OCI-LY7 (cell line): Measurements from ENCODE around the gene SLC2A6. TPM values are rescaled to one million over a fixed set of nuclear protein-coding genes. Genes with fewer than 3 reads are reported as not detected.

Experiments
- BruUV-seq: library from RNA; stranded (reverse); fragments of 400-500 nt; replicated peaks from 2 replicates; lab custom pipeline; 2021; lab: Mats Ljungman, UMichigan
- CTCF ChIA-PET: fragments of 300-600 bp; sonication (Branson Sonifier 250); formaldehyde crosslinking; loops from one replicate; lab custom pipeline; 2022; ENCODE audit warnings: antibody characterized with exemption; ENCODE audit not compliant: unreplicated experiment; lab: Charles Lee
- POLR2A ChIA-PET: fragments of 300-600 bp; sonication (Branson Sonifier 250); formaldehyde crosslinking; loops from one replicate; lab custom pipeline; 2022; ENCODE audit warnings: antibody characterized with exemption; lab: Charles Lee
- DNase-seq: peaks from one replicate; pipeline ENCODE4 v3.0.0-alpha.2; 2015; ENCODE audit warnings: low spot score
- H2AFZ ChIP-seq: fragments of 200-600 bp; sonication (generic), shearing (Covaris generic); 2 replicates; pipeline ENCODE4 v1.6.1; 2014; ENCODE audit warnings: mild to moderate bottlenecking, antibody characterized with exemption, low read length, moderate library complexity
- H3K27ac ChIP-seq: fragments of 200-600 bp; sonication (generic); 2 replicates; pipeline ENCODE4 v1.5.1; 2014; ENCODE audit warnings: mixed run types, low read depth, mild to moderate bottlenecking, moderate library complexity, low read length, inconsistent platforms; ENCODE audit not compliant: poor library complexity, severe bottlenecking
- H3K36me3 ChIP-seq: fragments of 200-600 bp; sonication (generic); 2 replicates; pipeline ENCODE4 v1.6.1; 2014; ENCODE audit warnings: mild to moderate bottlenecking, antibody characterized with exemption, low read length, moderate library complexity, mixed read lengths; ENCODE audit not compliant: insufficient read depth
- H3K4me1 ChIP-seq: fragments of 200-600 bp; sonication (generic); 2 replicates; pipeline ENCODE4 v1.5.1; 2014; ENCODE audit warnings: mild to moderate bottlenecking, low read length; ENCODE audit not compliant: insufficient read depth, poor library complexity, severe bottlenecking
- H3K4me2 ChIP-seq: fragments of 200-600 bp; sonication (generic); 2 replicates; pipeline ENCODE4 v1.6.1; 2014; ENCODE audit warnings: mild to moderate bottlenecking, low read length
- H3K4me3 ChIP-seq: fragments of 200-600 bp; sonication (generic); 2 replicates; pipeline ENCODE4 v1.5.1; 2014; ENCODE audit warnings: mild to moderate bottlenecking, low read depth, low read length; ENCODE audit not compliant: poor library complexity, severe bottlenecking
- H3K79me2 ChIP-seq: fragments of 200-600 bp; sonication (generic); 2 replicates; pipeline ENCODE4 v1.6.1; 2016; ENCODE audit warnings: low read depth, mild to moderate bottlenecking, low read length, moderate library complexity, mixed read lengths; ENCODE audit not compliant: insufficient read depth
- H3K9me2 ChIP-seq: fragments of 200-600 bp; sonication (generic); 2 replicates; pipeline ENCODE4 v1.6.1; 2016; ENCODE audit warnings: mild to moderate bottlenecking, low read length, mixed read lengths; ENCODE audit not compliant: insufficient read depth
- H3K9me3 ChIP-seq: fragments of 200-600 bp; sonication (generic); 2 replicates; pipeline ENCODE4 v1.6.1; 2014; ENCODE audit warnings: mild to moderate bottlenecking, mixed run types, low read length, mixed read lengths
- H4K20me1 ChIP-seq: fragments of 200-600 bp; sonication (generic); 2 replicates; pipeline ENCODE4 v1.6.1; 2014; ENCODE audit warnings: mild to moderate bottlenecking, antibody characterized with exemption, low read length, moderate library complexity, mixed read lengths; ENCODE audit not compliant: insufficient read depth
- EZH2phosphoT487 ChIP-seq: fragments of 200-600 bp; sonication (generic); IDR thresholded peaks from 2 replicates; pipeline ENCODE4 v1.6.1; 2018; ENCODE audit warnings: low read depth, borderline replicate concordance, mild to moderate bottlenecking, mixed run types, antibody characterized with exemption, low read length, moderate library complexity, mixed read lengths
- intact Hi-C: fragments of 100-400 bp; cut with micrococcal nuclease; formaldehyde crosslinking; loops from one replicate; pipeline ENCODE4 v1.10.0; 2022; ENCODE audit not compliant: unreplicated experiment
- total RNA-seq, 2 experiments: library from RNA; depleted of rRNA in 1 of 2; stranded (reverse); fragments of >200 nt in 1 of 2; shearing (Covaris generic) in 1 of 2; gene quantifications; 2 replicates each; pipeline ENCODE4 v1.2.3, GENCODE V29; 2014 to 2022
- TF ChIP-seq, protein P1 (sequence below): fragments of 200-600 bp; sonication (generic); conservative IDR thresholded peaks from 2 replicates; pipeline ENCODE4 v1.5.1; 2014; ENCODE audit warnings: mild to moderate bottlenecking, antibody characterized with exemption, low read length, moderate library complexity, mixed read lengths

Gene SLC2A6
- total RNA-seq, 2 experiments from 2014 or later, result 51.0 to 52.9 TPM

DNA sequence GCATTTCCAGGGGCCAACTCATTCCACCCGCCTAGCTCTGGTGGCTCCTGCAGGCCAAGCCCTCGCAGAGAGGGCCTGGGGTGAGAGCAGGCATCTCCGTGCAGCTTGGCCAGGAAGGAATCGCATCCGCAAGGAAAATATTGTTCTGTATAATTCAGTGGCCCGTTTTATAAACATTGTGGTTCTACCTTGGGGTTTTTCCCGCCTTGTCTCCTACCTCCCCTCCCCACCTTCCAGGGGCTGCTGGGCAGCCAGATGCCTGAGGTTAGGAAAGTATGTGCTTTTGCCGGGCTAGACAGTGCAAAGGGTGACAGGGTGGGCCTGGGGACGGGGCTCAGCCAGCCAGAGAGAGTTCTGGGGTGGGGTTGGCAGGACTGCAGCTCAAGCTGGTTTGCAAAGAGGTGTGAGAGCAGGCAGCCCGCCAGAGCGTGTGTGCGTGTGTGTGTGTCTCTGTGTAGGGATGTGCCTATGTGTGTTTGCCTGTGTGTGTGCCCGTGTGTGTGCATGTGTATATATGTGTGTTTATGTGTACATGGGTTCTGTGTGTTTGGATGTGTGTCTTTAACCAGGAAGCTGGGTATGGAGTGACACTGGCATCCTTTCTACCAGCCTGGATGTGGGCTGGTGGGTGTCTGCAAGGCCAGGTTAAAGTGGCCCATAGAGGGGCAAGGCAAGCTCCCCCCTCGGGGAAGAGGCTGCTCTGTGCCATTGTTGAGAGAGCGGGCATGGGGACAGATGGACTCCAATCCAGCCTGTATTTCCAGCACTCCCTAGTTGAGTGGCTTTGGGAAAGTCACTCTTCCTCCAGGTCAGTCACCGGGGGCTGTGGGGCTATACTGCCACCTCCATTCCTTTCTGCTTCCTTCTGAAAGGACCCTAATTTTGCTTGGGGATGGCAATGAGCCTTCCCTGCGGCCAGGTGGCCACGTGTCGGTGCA, 10.6 kb upstream of the SLC2A6 start:
- DNase-seq, result no peak
- Histone ChIP-seq H3K4me3 (no peak overlapping the region), H3K9me3 (no peaks in the 10 kb centered on the region), H3K79me2 (no peaks in the 10 kb centered on the region), H4K20me1 (no peaks in the 10 kb centered on the region), H3K4me1 (peaks cover 11% of the 10 kb centered on the region), H3K4me2 (no peak overlapping the region), H3K36me3 (no peaks in the 10 kb centered on the region), H3K9me2 (no peaks in the 10 kb centered on the region), H3K27ac (no peak overlapping the region), H2AFZ (no peak overlapping the region)
- TF ChIP-seq EZH2phosphoT487, result no peak
- TF ChIP-seq, protein P1, sequence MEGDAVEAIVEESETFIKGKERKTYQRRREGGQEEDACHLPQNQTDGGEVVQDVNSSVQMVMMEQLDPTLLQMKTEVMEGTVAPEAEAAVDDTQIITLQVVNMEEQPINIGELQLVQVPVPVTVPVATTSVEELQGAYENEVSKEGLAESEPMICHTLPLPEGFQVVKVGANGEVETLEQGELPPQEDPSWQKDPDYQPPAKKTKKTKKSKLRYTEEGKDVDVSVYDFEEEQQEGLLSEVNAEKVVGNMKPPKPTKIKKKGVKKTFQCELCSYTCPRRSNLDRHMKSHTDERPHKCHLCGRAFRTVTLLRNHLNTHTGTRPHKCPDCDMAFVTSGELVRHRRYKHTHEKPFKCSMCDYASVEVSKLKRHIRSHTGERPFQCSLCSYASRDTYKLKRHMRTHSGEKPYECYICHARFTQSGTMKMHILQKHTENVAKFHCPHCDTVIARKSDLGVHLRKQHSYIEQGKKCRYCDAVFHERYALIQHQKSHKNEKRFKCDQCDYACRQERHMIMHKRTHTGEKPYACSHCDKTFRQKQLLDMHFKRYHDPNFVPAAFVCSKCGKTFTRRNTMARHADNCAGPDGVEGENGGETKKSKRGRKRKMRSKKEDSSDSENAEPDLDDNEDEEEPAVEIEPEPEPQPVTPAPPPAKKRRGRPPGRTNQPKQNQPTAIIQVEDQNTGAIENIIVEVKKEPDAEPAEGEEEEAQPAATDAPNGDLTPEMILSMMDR, result no peak
- no TSS peak for BruUV-seq
- intact Hi-C loops, result no loop called here
- CTCF ChIA-PET, result no interaction called here
- POLR2A ChIA-PET, result no interaction called here

GRCh38 chr9:133488686-133489252, 9.9 kb upstream of the SLC2A6 start:
- DNase-seq, result no peak
- Histone ChIP-seq H4K20me1 (no peaks in the 10 kb centered on the region), H3K79me2 (no peaks in the 10 kb centered on the region), H3K9me3 (no peaks in the 10 kb centered on the region), H3K9me2 (no peaks in the 10 kb centered on the region), H3K36me3 (no peaks in the 10 kb centered on the region), H3K4me3 (no peak overlapping the region), H2AFZ (no peak overlapping the region), H3K4me1 (peaks cover 11% of the 10 kb centered on the region), H3K27ac (no peak overlapping the region), H3K4me2 (no peak overlapping the region)
- no TSS peak for BruUV-seq
- ChIA-PET POLR2A (interaction anchor here (0.7 kb wide), 3 partner anchors 10 to 1850 kb away, joined by 4 read pairs; partner anchors contain the start of gene SLC2A6), CTCF (interaction anchor here (0.6 kb wide), 1 partner anchor 532 kb away, joined by 5 read pairs; no protein-coding TSS in a partner anchor)
- intact Hi-C loops, result no loop called here
- TF ChIP-seq, protein P1, result no peak
- TF ChIP-seq EZH2phosphoT487, result no peak
